ENCODE measurements around the gene MDC1. TPM values are rescaled to one million over a fixed set of nuclear protein-coding genes. Genes with fewer than 3 reads are reported as not detected.
"Not testable (repeated sequence)": the region's sequence is repeated elsewhere in the genome, so short reads cannot be mapped to it uniquely, and the experiment has no call there.

The MDC1 gene
- total and polyA plus RNA-seq, 10 donors: 7.8 to 47.7 (median 22.1) TPM

GRCh38 chr6:30759575-30760239 is 42.6 kb upstream of the MDC1 start:
- Histone ChIP-seq H3K4me3 (no peak overlapping the region), H3K9me3 (no peaks in the 10 kb centered on the region), H3K27me3 (replicated peaks in 1 of 7) (peaks cover 0 to 6% (median 0%) of the 10 kb centered on the region in 7 donors), H3K36me3 (no peaks in the 10 kb centered on the region), H3K4me1 (peaks cover 0 to 61% (median 21%) of the 10 kb centered on the region in 6 donors), H3K27ac (peak overlapping the region in 3 of 8 donors; percentile 17 to 77 (median 57))
- WGBS, 5 donors: 75 to 92% (median 83%) methylated on average over 10 of the region's 10 CpGs
- intact Hi-C loops (cut with DNase I; ENCODE audit: low total_unique reads): no loop called here
- TF ChIP-seq POLR2A (IDR thresholded peaks at IDR 0.05): no peak
- TF ChIP-seq CTCF (IDR thresholded peaks at IDR 0.05 in 8 of 11, conservative IDR thresholded peaks at IDR 0.05 in 3 of 11): no peak
- TF ChIP-seq POLR2AphosphoS5 (IDR thresholded peaks at IDR 0.05): no peak
- DNase-seq: no peak

GRCh38 chr6:30757261-30757904 is 40.3 kb upstream of the MDC1 start:
- TF ChIP-seq CTCF (IDR thresholded peaks at IDR 0.05 in 8 of 11, conservative IDR thresholded peaks at IDR 0.05 in 3 of 11): no peak
- TF ChIP-seq POLR2AphosphoS5 (IDR thresholded peaks at IDR 0.05): no peak
- TF ChIP-seq POLR2A (IDR thresholded peaks at IDR 0.05): no peak
- intact Hi-C loops (cut with DNase I; ENCODE audit: low total_unique reads): no loop called here
- WGBS, 5 donors: 79 to 94% (median 85%) methylated on average over 1 of the region's 1 CpG
- no peak for DNase-seq
- no peak overlapping the region for H3K4me3 ChIP-seq
- H3K27ac ChIP-seq: no peak overlapping the region
- H3K4me1 ChIP-seq: peaks cover 0 to 58% (median 19%) of the 10 kb centered on the region in 6 donors
- H3K9me3 ChIP-seq: no peaks in the 10 kb centered on the region
- H3K27me3 ChIP-seq (replicated peaks in 1 of 7): no peaks in the 10 kb centered on the region
- no peaks in the 10 kb centered on the region for H3K36me3 ChIP-seq

- intact Hi-C loops (cut with DNase I; ENCODE audit: low total_unique reads); H3K27me3 ChIP-seq (replicated peaks in 1 of 7); H3K36me3 ChIP-seq; H3K4me3 ChIP-seq; H3K27ac ChIP-seq; DNase-seq; H3K9me3 ChIP-seq: not testable (repeated sequence)
- 89 to 98% (median 94%) methylated on average over 7 of the region's 7 CpGs for WGBS, 5 donors
- H3K4me1 ChIP-seq: peaks cover 0 to 63% (median 19%) of the 10 kb centered on the region in 6 donors
Observed at GRCh38 chr6:30756405-30757003, 39.4 kb upstream of the MDC1 start.

GRCh38 chr6:30754631-30755030 is 37.5 kb upstream of the MDC1 start:
- Histone ChIP-seq H3K4me1 (peaks cover 0 to 55% (median 14%) of the 10 kb centered on the region in 6 donors), H3K4me3 (no peak overlapping the region), H3K27me3 (replicated peaks in 1 of 7) (no peaks in the 10 kb centered on the region), H3K36me3 (no peaks in the 10 kb centered on the region), H3K9me3 (no peaks in the 10 kb centered on the region), H3K27ac (no peak overlapping the region)
- WGBS, 5 donors: 88 to 95% (median 92%) methylated on average over 3 of the region's 3 CpGs
- TF ChIP-seq CTCF (IDR thresholded peaks at IDR 0.05 in 8 of 11, conservative IDR thresholded peaks at IDR 0.05 in 3 of 11) (no peak), POLR2A (IDR thresholded peaks at IDR 0.05) (no peak), POLR2AphosphoS5 (IDR thresholded peaks at IDR 0.05) (no peak)
- no peak for DNase-seq
- intact Hi-C loops (cut with DNase I; ENCODE audit: low total_unique reads): no loop called here

Data from spleen (tissue), 11 donors.